MCF 10A (cell line): ENCODE data around the gene SLC26A8. TPM values are rescaled to one million over a fixed set of nuclear protein-coding genes. Genes with fewer than 3 reads are reported as not detected.

Experiments
- Bru-seq: library from RNA; stranded (reverse); fragments of 400-500 nt; gene quantifications from one replicate; lab custom pipeline; 2021; lab: Mats Ljungman, UMichigan
- BruChase-seq, 2 experiments: library from RNA; stranded (reverse); fragments of 400-500 nt; gene quantifications; one replicate each; lab custom pipeline; 2021; lab: Mats Ljungman, UMichigan
- BruUV-seq: library from RNA; stranded (reverse); fragments of 400-500 nt; replicated peaks from 2 replicates; lab custom pipeline; 2021; lab: Mats Ljungman, UMichigan
- CTCF ChIA-PET: fragments of 300-600 bp; sonication (Branson Sonifier 250); formaldehyde crosslinking; extraction: SDS; loops from one replicate; lab custom pipeline; 2021; ENCODE audit warnings: antibody characterized with exemption, inconsistent platforms; lab: Yijun Ruan, JAX
- POLR2A ChIA-PET: fragments of 300-600, 350-650 bp; sonication (Branson Sonifier 250); formaldehyde crosslinking; extraction: SDS; loops from one replicate; lab custom pipeline; 2020; ENCODE audit warnings: antibody characterized with exemption, inconsistent platforms; lab: Yijun Ruan, JAX
- DNase-seq: peaks from one replicate; pipeline ENCODE4 v3.0.0-alpha.2; 2018; ENCODE audit not compliant: unreplicated experiment
- H3K27ac Mint-ChIP-seq: one replicate; pipeline ENCODE4 v1.8.0; 2022; ENCODE audit warnings: mild to moderate bottlenecking, low read depth, mixed read lengths; ENCODE audit not compliant: unreplicated experiment
- H3K27me3 Mint-ChIP-seq: one replicate; pipeline ENCODE4 v1.8.0; 2022; ENCODE audit warnings: mixed read lengths; ENCODE audit not compliant: insufficient read depth, unreplicated experiment
- H3K36me3 Mint-ChIP-seq: one replicate; pipeline ENCODE4 v1.8.0; 2022; ENCODE audit warnings: mild to moderate bottlenecking, moderate library complexity, mixed read lengths; ENCODE audit not compliant: insufficient read depth, unreplicated experiment
- H3K4me1 Mint-ChIP-seq: one replicate; pipeline ENCODE4 v1.8.0; 2022; ENCODE audit warnings: mixed read lengths; ENCODE audit not compliant: insufficient read depth, unreplicated experiment
- H3K4me3 Mint-ChIP-seq: one replicate; pipeline ENCODE4 v1.8.0; 2022; ENCODE audit warnings: mild to moderate bottlenecking, moderate library complexity, mixed read lengths; ENCODE audit not compliant: unreplicated experiment
- H3K9me3 Mint-ChIP-seq: one replicate; pipeline ENCODE4 v1.8.0; 2022; ENCODE audit warnings: mixed read lengths; ENCODE audit not compliant: unreplicated experiment
- intact Hi-C: fragments of 100-400 bp; cut with micrococcal nuclease; formaldehyde crosslinking; loops from 2 replicates; pipeline ENCODE4 v1.14.1; 2022
- long read RNA-seq: library from polyadenylated mRNA; stranded (forward); transcript quantifications from one replicate; pipeline ENCODE4 v2.0.0, GENCODE V29; 2022
- total RNA-seq: library from RNA; stranded (reverse); gene quantifications from 2 replicates; pipeline ENCODE4 v1.2.3, GENCODE V29; 2022
- TF ChIP-seq, protein P1 (sequence below): fragments of 200-600 bp; IDR thresholded peaks from one replicate; pipeline ENCODE4 v1.8.0; 2022; ENCODE audit warnings: antibody characterized with exemption, mild to moderate bottlenecking; ENCODE audit not compliant: unreplicated experiment

Gene SLC26A8, protein sequence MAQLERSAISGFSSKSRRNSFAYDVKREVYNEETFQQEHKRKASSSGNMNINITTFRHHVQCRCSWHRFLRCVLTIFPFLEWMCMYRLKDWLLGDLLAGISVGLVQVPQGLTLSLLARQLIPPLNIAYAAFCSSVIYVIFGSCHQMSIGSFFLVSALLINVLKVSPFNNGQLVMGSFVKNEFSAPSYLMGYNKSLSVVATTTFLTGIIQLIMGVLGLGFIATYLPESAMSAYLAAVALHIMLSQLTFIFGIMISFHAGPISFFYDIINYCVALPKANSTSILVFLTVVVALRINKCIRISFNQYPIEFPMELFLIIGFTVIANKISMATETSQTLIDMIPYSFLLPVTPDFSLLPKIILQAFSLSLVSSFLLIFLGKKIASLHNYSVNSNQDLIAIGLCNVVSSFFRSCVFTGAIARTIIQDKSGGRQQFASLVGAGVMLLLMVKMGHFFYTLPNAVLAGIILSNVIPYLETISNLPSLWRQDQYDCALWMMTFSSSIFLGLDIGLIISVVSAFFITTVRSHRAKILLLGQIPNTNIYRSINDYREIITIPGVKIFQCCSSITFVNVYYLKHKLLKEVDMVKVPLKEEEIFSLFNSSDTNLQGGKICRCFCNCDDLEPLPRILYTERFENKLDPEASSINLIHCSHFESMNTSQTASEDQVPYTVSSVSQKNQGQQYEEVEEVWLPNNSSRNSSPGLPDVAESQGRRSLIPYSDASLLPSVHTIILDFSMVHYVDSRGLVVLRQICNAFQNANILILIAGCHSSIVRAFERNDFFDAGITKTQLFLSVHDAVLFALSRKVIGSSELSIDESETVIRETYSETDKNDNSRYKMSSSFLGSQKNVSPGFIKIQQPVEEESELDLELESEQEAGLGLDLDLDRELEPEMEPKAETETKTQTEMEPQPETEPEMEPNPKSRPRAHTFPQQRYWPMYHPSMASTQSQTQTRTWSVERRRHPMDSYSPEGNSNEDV
- not detected in 2 replicates for total RNA-seq
- Bru-seq, nascent RNA = percentile 9 among the genes with signal in this experiment
- BruChase-seq, experiment 1, labeled RNA remaining after a 6-hour chase = percentile 9 among the genes with signal in this experiment
- percentile 12 among the genes with signal in this experiment for BruChase-seq, experiment 2, labeled RNA remaining after a 2-hour chase
- long read RNA-seq = 0 reads

DNA sequence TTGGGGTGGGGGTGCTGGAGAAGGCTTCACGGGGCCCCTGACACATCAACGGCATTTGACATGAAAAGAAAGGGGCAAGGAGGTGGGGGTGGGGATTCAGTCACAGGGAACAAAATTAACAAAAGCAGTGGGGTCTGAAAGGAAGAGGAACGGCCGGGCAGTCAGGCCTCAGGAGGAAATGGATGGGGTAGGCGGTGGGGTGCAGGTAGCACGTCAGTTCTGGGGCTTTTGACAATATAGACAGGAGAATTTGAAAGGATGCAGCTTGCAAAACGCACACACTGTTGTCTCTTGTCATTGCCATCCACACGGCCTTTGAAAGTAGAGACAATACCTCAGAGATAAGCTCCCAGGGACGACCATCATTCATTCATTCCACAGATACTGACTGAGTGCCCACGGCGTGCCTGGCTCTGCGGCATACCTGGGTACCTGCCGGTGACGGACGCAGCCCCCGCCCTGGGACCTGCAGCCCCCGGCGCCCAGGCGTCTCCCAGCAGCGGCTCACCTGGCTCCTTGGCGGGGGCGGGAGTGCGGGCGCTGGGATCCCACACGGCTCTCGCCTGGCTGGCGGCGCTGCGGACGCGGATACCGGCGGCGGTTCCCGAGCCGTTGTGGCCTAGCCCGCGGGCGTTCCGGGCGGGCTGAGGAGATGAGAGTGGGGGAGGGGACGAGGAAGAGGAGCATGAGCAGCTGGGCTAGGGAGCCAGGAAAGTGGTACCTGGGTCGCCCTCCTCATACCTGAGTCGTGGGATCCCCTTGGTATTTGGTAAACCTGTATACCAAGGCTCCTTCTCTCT lies at the start of gene SLC26A8:
Gene SLC26A8, minus strand, starts transcription at position 646 of the 800 bp plus-strand sequence. CDS start 4,934 bp downstream, outside the sequence.
- H3K4me1 Mint-ChIP-seq = no peaks in the 10 kb centered on the region
- no peaks in the 10 kb centered on the region for H3K9me3 Mint-ChIP-seq
- no peak for DNase-seq
- ChIA-PET CTCF (interaction anchor here (3.7 kb wide), 1 partner anchor 71 kb away, joined by 21 read pairs; no protein-coding TSS in a partner anchor), POLR2A (no interaction called here)
- H3K36me3 Mint-ChIP-seq = no peaks in the 10 kb centered on the region
- no peak within 1 kb of the TSS for H3K4me3 Mint-ChIP-seq
- intact Hi-C loops = no loop called here
- no peaks in the 10 kb centered on the region for H3K27me3 Mint-ChIP-seq
- H3K27ac Mint-ChIP-seq = no peak within 1 kb of the TSS
- BruUV-seq = no TSS peak
- TF ChIP-seq, protein P1, sequence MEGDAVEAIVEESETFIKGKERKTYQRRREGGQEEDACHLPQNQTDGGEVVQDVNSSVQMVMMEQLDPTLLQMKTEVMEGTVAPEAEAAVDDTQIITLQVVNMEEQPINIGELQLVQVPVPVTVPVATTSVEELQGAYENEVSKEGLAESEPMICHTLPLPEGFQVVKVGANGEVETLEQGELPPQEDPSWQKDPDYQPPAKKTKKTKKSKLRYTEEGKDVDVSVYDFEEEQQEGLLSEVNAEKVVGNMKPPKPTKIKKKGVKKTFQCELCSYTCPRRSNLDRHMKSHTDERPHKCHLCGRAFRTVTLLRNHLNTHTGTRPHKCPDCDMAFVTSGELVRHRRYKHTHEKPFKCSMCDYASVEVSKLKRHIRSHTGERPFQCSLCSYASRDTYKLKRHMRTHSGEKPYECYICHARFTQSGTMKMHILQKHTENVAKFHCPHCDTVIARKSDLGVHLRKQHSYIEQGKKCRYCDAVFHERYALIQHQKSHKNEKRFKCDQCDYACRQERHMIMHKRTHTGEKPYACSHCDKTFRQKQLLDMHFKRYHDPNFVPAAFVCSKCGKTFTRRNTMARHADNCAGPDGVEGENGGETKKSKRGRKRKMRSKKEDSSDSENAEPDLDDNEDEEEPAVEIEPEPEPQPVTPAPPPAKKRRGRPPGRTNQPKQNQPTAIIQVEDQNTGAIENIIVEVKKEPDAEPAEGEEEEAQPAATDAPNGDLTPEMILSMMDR = no peak

DNA sequence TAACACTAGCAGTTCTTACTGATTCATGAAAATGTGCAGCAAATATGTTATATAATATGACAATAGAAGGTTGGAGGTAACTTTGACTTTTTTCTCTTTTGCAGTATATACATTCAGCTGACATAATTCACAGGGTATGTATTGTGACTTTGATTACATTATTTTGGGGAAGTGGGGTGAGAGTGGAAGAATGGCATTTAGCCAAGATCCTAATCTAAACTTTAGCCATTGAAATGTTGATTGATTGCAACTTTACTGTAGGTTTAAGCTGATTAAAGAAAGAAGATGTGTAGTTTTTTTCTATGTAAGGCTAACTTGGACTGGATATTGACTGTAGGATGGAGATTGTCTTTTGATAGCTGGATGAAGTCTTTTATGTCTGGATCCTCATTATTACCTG lies 49.1 kb upstream of the SLC26A8 start:
- intact Hi-C loops = no loop called here
- no peak overlapping the region for H3K4me3 Mint-ChIP-seq
- peaks cover 48% of the 10 kb centered on the region for H3K36me3 Mint-ChIP-seq
- ChIA-PET CTCF (interaction anchor here (0.6 to 1.8 kb wide), 3 partner anchors 21 to 398 kb away, joined by 3 to 12 read pairs (median 3); no protein-coding TSS in a partner anchor), POLR2A (interaction anchor here (0.7 to 1.6 kb wide), 3 partner anchors 11 to 45 kb away, joined by 3 to 11 read pairs (median 4); partner anchors contain the start of gene MAPK14)
- no peak for DNase-seq
- H3K9me3 Mint-ChIP-seq = no peaks in the 10 kb centered on the region
- H3K27me3 Mint-ChIP-seq = no peaks in the 10 kb centered on the region
- H3K27ac Mint-ChIP-seq = no peak overlapping the region
- TF ChIP-seq, protein P1 = no peak
- BruUV-seq = no TSS peak
- no peaks in the 10 kb centered on the region for H3K4me1 Mint-ChIP-seq

DNA sequence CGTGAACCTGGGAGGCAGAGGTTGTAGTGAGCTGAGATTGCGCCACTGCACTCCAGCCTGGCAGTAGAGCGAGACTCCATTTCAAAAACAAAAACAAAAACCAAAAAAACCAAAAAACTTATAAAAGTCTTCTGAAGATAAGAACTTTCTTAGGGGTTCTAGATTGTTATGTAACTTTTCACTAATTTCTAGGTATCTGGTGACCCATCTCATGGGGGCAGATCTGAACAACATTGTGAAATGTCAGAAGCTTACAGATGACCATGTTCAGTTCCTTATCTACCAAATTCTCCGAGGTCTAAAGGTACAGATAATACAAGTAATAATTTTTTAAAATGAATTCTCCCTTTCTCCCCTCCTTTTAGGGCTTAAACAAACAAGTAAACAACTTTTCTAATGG lies 48.2 kb upstream of the SLC26A8 start:
- BruUV-seq = no TSS peak

More for the DNA sequence above, 48.2 kb upstream of the SLC26A8 start:
- Mint-ChIP-seq H3K27ac (no peak overlapping the region), H3K9me3 (peaks cover 5% of the 10 kb centered on the region), H3K36me3 (peaks cover 40% of the 10 kb centered on the region), H3K4me1 (peaks cover 3% of the 10 kb centered on the region), H3K4me3 (no peak overlapping the region), H3K27me3 (no peaks in the 10 kb centered on the region)
- intact Hi-C loops = no loop called here
- DNase-seq = no peak
- POLR2A ChIA-PET = interaction anchor here (1.0 to 1.6 kb wide), 3 partner anchors 11 to 44 kb away, joined by 4 to 11 read pairs (median 4); partner anchors contain the start of gene MAPK14
- CTCF ChIA-PET = interaction anchor here (1.8 to 2.0 kb wide), 2 partner anchors 22 kb away, joined by 10 to 12 read pairs; no protein-coding TSS in a partner anchor
- TF ChIP-seq, protein P1 = no peak
